HTERT RPE-1 (cell line): Measurements from ENCODE around the gene CCNY.

Experiments used
- in situ Hi-C: fragments of 300-500 bp; cut with MboI; formaldehyde crosslinking; loops from 4 replicates; pipeline ENCODE4 v1.14.3; 2020; ENCODE audit warnings: low sequenced_read_pairs

CCNY gene

DNA sequence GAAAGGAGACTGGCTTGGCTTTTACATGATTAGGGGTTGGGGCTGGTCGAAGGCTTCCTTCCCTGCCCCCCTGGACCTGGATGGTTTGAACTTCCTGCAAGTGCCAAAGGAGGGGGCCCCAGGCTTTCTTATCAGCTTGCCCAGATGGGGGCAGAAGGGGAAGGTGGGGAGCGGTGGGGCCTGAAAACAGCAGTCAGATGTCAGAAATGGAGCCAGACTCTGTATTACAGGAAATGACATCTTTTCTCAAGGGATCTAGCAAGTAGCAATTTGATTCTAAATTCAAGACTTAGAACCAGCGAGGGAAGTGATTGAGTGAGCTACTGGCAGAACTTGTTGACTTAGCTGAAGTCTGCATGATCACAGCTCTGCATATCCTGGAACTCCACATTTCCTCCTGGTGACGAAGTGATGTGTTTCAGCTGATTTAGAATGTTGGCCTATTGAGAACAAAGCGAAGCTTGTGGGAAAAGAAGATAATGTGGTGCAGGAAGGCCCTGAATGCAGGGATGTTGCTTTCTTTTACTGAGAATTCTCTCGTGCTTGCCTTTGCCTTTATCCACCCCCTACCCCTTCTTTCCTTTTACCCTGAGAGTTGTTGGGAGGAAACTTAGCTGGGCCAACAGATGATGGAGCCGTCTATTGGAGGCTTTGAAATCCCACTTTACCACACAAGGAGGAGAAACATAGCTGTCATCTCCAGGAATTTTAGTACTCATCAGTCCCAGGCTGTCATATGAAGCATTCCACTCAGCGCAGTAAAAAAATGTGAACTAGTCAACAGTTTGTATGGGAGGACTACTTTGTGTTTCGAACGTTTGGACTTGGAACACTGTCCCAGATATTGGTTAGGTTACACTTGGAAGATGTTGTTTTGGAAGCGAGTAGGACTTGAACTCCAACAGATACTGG lies 43.2 kb downstream of the CCNY start:
- in situ Hi-C loops, result no loop called here

GRCh38 chr10:35382096-35382495 lies 45.8 kb downstream of the CCNY start:
- in situ Hi-C loops, result no loop called here

- in situ Hi-C loops, result no loop called here
Measured at GRCh38 chr10:35384265-35384868, 48.1 kb downstream of the CCNY start.

GRCh38 chr10:35386594-35387174 lies 50.4 kb downstream of the CCNY start:
- in situ Hi-C loops, result no loop called here

DNA sequence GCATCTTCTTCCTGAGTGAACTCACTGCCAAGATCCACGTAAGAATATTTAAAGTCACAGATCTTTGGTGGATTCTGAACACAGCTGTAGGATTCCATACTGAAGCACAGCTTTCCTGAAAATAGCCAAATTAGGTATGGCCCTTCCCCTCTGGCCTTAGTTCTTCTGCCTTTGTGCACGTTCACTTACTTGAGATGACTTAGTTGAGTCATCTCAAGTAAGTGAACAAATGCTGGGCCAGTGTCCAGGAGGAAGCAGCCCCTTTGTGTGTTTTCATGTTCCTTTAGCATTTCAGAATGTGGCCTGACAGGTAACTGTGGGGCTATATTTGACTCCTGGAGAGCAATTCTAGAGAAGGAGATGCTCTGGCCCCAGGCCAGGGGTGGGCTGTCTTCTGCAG lies 51.5 kb downstream of the CCNY start:
- in situ Hi-C loops, result no loop called here

- in situ Hi-C loops, result no loop called here
Measured at GRCh38 chr10:35388197-35388596, 51.9 kb downstream of the CCNY start.

GRCh38 chr10:35388682-35389081 lies 52.4 kb downstream of the CCNY start:
- in situ Hi-C loops, result no loop called here

DNA sequence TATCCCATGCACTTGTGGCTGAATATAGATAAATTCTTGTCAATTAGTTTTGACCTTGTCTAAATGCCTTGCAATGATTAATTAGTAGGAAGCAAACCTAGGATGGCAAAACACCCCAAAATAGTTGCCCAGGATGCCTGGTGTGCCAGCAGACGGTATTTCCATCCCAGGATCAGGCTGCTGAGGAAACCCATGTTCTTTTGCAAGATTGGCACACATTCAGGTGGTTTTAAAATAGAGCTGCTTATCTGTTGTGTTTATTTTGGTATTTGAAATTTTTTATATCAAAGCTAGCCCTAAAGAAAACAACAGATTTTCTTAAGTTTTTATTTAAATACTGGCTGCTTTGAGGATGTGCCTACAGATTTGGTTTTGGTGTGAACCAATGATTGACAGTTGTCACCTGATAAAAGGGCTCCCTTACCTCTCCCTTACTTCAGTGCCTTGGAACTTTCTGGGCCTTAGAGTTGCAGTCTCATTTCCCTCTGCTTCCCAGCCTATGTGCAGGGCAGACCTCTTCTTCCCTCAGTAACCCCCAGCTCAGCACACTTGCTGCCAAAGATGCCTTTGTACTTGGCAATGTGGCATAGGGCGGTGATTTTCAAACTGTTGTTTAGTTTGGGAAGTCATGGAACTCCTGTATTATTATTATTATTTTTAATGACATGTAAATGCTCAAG lies 54.0 kb downstream of the CCNY start:
- in situ Hi-C loops, result no loop called here

- in situ Hi-C loops, result no loop called here
Measured at GRCh38 chr10:35390843-35391152, 54.5 kb downstream of the CCNY start.

- in situ Hi-C loops, result no loop called here
Measured at GRCh38 chr10:35391153-35391953, 55.0 kb downstream of the CCNY start.

- in situ Hi-C loops, result no loop called here
Measured at GRCh38 chr10:35391954-35392262, 55.6 kb downstream of the CCNY start.

GRCh38 chr10:35392482-35393228 lies 56.3 kb downstream of the CCNY start:
- in situ Hi-C loops, result no loop called here

DNA sequence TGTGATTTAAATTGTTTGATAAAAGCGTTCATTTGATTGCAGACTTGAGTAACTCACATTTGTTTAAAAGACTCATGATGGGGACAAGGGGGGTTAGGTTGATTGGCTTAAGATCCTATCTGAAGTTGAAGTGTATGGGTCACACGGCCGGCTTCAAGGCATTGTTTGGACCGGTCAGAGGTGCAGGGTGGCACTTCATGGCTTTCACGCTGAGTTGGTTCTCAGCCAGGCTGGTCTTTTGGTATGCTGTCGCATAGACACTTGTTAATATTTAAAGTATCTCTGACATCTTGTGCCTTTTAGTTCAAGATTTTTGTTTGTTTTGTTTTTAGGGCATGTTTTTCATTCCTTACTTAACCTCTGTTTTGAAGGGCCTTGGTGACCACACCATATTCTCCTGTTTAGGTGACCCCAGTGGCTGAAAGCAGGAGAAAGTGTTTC lies 58.1 kb downstream of the CCNY start:
- in situ Hi-C loops, result no loop called here

DNA sequence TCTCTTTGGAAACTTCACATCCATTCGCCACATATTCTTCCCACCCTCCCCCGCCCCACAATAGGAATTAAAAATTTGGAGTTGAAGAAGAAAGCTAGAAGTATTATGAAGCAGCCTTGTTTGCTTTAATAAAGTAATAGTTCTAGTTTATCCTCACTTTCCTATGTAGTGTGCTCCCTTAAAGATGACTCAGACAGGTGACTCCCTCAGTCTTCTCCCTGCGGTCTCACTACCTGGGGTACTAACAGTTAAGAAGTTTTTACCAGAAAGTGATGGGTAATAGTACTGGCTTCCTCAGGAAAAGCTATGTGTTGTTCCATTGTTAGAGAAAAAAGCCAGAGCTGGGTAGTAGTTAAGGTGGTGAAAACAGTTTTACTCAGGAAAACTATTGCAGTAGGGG lies 58.6 kb downstream of the CCNY start:
- in situ Hi-C loops, result no loop called here

DNA sequence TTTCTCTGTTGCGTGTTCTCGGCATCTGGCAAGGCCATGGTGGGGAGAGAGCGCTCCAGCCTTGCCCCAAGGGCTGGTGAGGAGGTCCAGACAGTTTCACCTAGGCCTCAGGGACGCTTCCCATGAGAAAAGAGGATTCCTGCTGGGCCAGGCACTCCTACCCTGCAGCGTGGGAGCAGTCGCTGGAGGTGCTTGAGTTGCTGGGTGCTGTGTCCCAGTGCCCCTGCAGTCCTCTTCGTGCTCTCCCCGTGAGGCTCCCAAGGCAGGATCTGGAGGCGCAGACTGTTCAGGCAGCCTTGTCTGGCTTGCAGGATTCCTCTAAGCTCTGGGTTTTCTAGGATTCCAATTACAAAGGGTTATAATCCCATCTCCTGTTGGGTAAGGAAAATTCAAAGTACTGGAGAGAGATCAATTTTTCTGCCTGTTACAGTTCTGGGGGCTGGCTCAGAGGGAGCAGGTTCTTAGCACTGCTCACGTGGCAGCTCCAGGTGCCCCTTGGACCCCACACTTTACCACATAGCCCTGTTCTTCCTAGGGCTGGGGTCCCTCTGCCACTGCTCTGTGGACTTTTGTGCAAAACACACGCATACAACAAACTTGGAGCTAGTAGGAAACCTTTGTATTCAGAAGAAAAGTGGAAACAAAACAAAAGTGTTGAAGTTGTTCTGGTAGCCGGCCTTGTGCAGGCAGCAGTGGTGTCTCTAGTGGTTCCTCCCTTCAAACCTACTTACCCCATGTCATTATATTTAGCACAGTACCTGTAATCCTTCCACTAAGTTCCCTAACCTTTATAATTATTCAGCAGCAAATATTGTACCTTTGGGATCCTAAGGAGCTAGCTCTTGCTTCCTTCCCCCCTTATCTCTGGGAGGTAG lies 60.5 kb downstream of the CCNY start:
- in situ Hi-C loops, result no loop called here

- in situ Hi-C loops, result no loop called here
Measured at GRCh38 chr10:35397953-35398352, 61.6 kb downstream of the CCNY start.

DNA sequence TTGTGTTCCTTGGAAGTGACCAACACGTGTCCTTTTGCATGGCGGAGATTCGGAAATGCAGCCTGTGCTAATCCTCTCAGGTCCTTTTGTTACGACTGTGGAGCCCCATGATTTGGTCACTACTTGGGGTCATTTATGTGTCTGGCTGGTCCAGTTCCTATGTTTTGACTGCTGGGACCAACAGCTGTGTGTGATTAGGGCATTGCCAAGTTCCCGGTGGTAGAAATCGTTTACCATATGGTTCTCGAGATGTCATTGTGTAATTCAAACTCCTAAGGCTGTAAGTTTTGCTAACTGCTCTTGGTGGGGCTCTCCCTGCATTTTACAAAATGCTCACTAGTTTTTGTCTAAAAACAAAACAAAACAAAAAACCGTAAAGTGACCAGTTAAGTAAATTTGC lies 62.0 kb downstream of the CCNY start:
- in situ Hi-C loops, result no loop called here

- in situ Hi-C loops, result no loop called here
Measured at GRCh38 chr10:35398908-35399307, 62.6 kb downstream of the CCNY start.

- in situ Hi-C loops, result no loop called here
Measured at GRCh38 chr10:35399414-35400009, 63.2 kb downstream of the CCNY start.
